K562 (cell line): ENCODE measurements around the gene LRP1-AS. TPM values are rescaled to one million over a fixed set of nuclear protein-coding genes. Genes with fewer than 3 reads are reported as not detected.
A peak's percentile ranks its signal among the peaks of the same experiment; 100 is the strongest.

ENCODE experiments used
- ATAC-seq: fragments of 200-7000 bp; cut with Tn5 transposase; 3 replicates; pipeline ENCODE4 v1.9.1; 2020; ENCODE audit warnings: moderate library complexity
- BruUV-seq: library from RNA; stranded (reverse); fragments of 400-500 nt; replicated peaks from 2 replicates; lab custom pipeline; 2021; lab: Mats Ljungman, UMichigan
- CTCF ChIA-PET: fragments of 300-600 bp; formaldehyde crosslinking; extraction: SDS; loops from one replicate; lab custom pipeline; 2021; ENCODE audit warnings: low intra/inter-chr PET ratio; lab: Yijun Ruan, JAX
- POLR2A ChIA-PET: fragments of 300-600, 350-650 bp; sonication (Branson Sonifier 250); formaldehyde crosslinking; extraction: SDS; loops from one replicate; lab custom pipeline; 2021; ENCODE audit warnings: antibody characterized with exemption, inconsistent platforms; lab: Yijun Ruan, JAX
- DNase-seq, 4 experiments: peaks; one replicate each; pipeline versions ENCODE4 v3.0.0 to v3.0.0-alpha.2; 2011 to 2018; ENCODE audit warnings: low spot score in 3 of 4, mixed read lengths in 3 of 4; ENCODE audit errors: extremely low read depth in 1 of 4
- FAIRE-seq: peaks from 2 replicates; lab custom pipeline; 2011; peaks lifted over from hg19 to GRCh38; lab: Jason Lieb, UNC
- H2AFZ ChIP-seq: 2 replicates; pipeline ENCODE4 v1.6.0; 2011; ENCODE audit warnings: low read depth, low read length, control low read depth, inconsistent platforms
- H3K27ac ChIP-seq: fragments of 200-600 bp; 3 replicates; pipeline ENCODE4 v1.8.0; 2011; ENCODE audit warnings: low read depth, mild to moderate bottlenecking, control low read depth, inconsistent platforms, low read length, moderate library complexity, mixed read lengths; ENCODE audit errors: extremely low read depth
- H3K27me3 ChIP-seq, 2 experiments: fragments of 300-600 bp in 1 of 2; 2 replicates in 1 of 2; 3 replicates in 1 of 2; pipeline versions ENCODE4 v1.6.0 to v1.8.0; 2011; ENCODE audit warnings: inconsistent platforms in 2 of 2, low read length in 2 of 2, mild to moderate bottlenecking in 1 of 2, mixed read lengths in 1 of 2, moderate library complexity in 1 of 2; ENCODE audit not compliant: control insufficient read depth in 2 of 2, insufficient read depth in 2 of 2
- H3K36me3 ChIP-seq: fragments of 300-600 bp; 3 replicates; pipeline ENCODE4 v1.8.0; 2011; ENCODE audit warnings: mild to moderate bottlenecking, low read length, inconsistent platforms; ENCODE audit not compliant: control insufficient read depth, insufficient read depth
- H3K4me1 ChIP-seq, 2 experiments: fragments of 200-600 bp in 1 of 2; replicated peaks in 1 of 2; 2 replicates in 1 of 2; 3 replicates in 1 of 2; pipeline versions ENCODE4 v1.5.1 to v1.8.0; 2011; ENCODE audit warnings: inconsistent platforms in 2 of 2, low read length in 2 of 2, mild to moderate bottlenecking in 1 of 2, mixed read lengths in 1 of 2, moderate library complexity in 1 of 2; ENCODE audit not compliant: control insufficient read depth in 2 of 2, insufficient read depth in 2 of 2
- H3K4me2 ChIP-seq: 2 replicates; pipeline ENCODE4 v1.6.1; 2011; ENCODE audit warnings: low read length, control low read depth, inconsistent platforms, mixed read lengths; ENCODE audit not compliant: insufficient read depth
- H3K4me3 ChIP-seq: fragments of 200-600 bp; sonication (generic), shearing (Covaris generic); 2 replicates; pipeline ENCODE4 v1.5.1; 2016; ENCODE audit warnings: control low read depth, inconsistent platforms
- H3K79me2 ChIP-seq: fragments of 200-600 bp; 3 replicates; pipeline ENCODE4 v1.8.0; 2011; ENCODE audit warnings: low read length, inconsistent platforms; ENCODE audit not compliant: control insufficient read depth, insufficient read depth
- H3K9ac ChIP-seq, 2 experiments: 2 replicates each; pipeline versions ENCODE4 v1.6.0 to v1.6.1; 2011; ENCODE audit warnings: low read depth in 2 of 2, low read length in 2 of 2, control low read depth in 1 of 2, inconsistent platforms in 1 of 2, mild to moderate bottlenecking in 1 of 2, mixed read lengths in 1 of 2; ENCODE audit not compliant: insufficient read depth in 1 of 2
- H3K9me1 ChIP-seq: one replicate; pipeline ENCODE4 v1.6.0; 2011; ENCODE audit warnings: inconsistent platforms, mild to moderate bottlenecking, low read length, moderate library complexity; ENCODE audit not compliant: control insufficient read depth, insufficient read depth
- H3K9me3 ChIP-seq: replicated peaks from 2 replicates; pipeline ENCODE4 v1.5.1; 2011; ENCODE audit warnings: low read depth, low read length, inconsistent platforms; ENCODE audit not compliant: control insufficient read depth, insufficient read depth
- H4K20me1 ChIP-seq: replicated peaks from 2 replicates; pipeline ENCODE4 v1.6.1; 2011; ENCODE audit warnings: low read length, inconsistent platforms, mixed read lengths; ENCODE audit not compliant: control insufficient read depth, insufficient read depth
- ATF6 ChIP-seq: sonication (generic); formaldehyde crosslinking; IDR thresholded peaks from 2 replicates; pipeline ENCODE4 v1.4.0; 2020; ENCODE audit warnings: mild to moderate bottlenecking, missing genetic modification reagents
- CXXC5 ChIP-seq: fragments of 250-450 bp; sonication (Bioruptor Pico); IDR thresholded peaks from 2 replicates; pipeline ENCODE4 v1.8.0; 2022; ENCODE audit warnings: inconsistent platforms, mild to moderate bottlenecking, moderate library complexity
- EGR1 ChIP-seq: fragments of 450-650 bp; conservative IDR thresholded peaks from 2 replicates; pipeline ENCODE4 v1.6.1; 2017; ENCODE audit warnings: mild to moderate bottlenecking
- HMG20A ChIP-seq: fragments of 450-650 bp; formaldehyde crosslinking; conservative IDR thresholded peaks from 2 replicates; pipeline ENCODE4 v1.4.0; 2020; ENCODE audit warnings: mild to moderate bottlenecking, mixed read lengths
- JUND ChIP-seq, 2 experiments: IDR thresholded peaks; 2 replicates in 1 of 2; 3 replicates in 1 of 2; pipeline ENCODE4 v1.6.1; 2011; ENCODE audit warnings: borderline replicate concordance in 2 of 2, low read depth in 2 of 2, low read length in 2 of 2, improper control_type of control experiment in 1 of 2, missing biosample characterization in 1 of 2, missing genetic modification characterization in 1 of 2, missing genetic modification reagents in 1 of 2
- LARP7 ChIP-seq: fragments of 450-650 bp; IDR thresholded peaks from 2 replicates; pipeline ENCODE4 v1.6.1; 2016
- MAFK ChIP-seq: IDR thresholded peaks from 2 replicates; pipeline ENCODE4 v1.6.1; 2011; ENCODE audit warnings: low read length, improper control_type of control experiment
- MEIS2 ChIP-seq: fragments of 450-650 bp; IDR thresholded peaks from 2 replicates; pipeline ENCODE4 v1.6.1; 2014; ENCODE audit warnings: mild to moderate bottlenecking; ENCODE audit not compliant: partially characterized antibody
- RBBP5 ChIP-seq: fragments of 200-600 bp; sonication (generic); IDR thresholded peaks from 2 replicates; pipeline ENCODE4 v1.6.1; 2012; ENCODE audit warnings: borderline replicate concordance, mild to moderate bottlenecking, low read length, control low read depth, inconsistent platforms; ENCODE audit not compliant: insufficient read depth, poor library complexity, severe bottlenecking
- SMAD2 ChIP-seq: fragments of 150-350 bp; IDR thresholded peaks from 2 replicates; pipeline ENCODE4 v1.6.1; 2014; ENCODE audit warnings: low read depth, mild to moderate bottlenecking, low read length
- ZNF431 ChIP-seq: sonication (generic); formaldehyde crosslinking; IDR thresholded peaks from 2 replicates; pipeline ENCODE4 v1.8.0; 2022; ENCODE audit warnings: mild to moderate bottlenecking, missing genetic modification reagents
- ZNF717 ChIP-seq: fragments of 250-450 bp; sonication (Bioruptor Pico); IDR thresholded peaks from 2 replicates; pipeline ENCODE4 v1.5.0; 2021
- ZNF778 ChIP-seq: fragments of 450-650 bp; formaldehyde crosslinking; IDR thresholded peaks from 2 replicates; pipeline ENCODE4 v1.4.0; 2020; ENCODE audit warnings: mild to moderate bottlenecking, moderate library complexity
- ZZZ3 ChIP-seq: fragments of 450-650 bp; IDR thresholded peaks from 2 replicates; pipeline ENCODE4 v1.6.1; 2016; ENCODE audit warnings: antibody characterized with exemption, mild to moderate bottlenecking, moderate library complexity
- WGBS: fragments of 100-300 bp; shearing (Covaris generic); methylation state at CpG from one replicate; pipeline ENCODE4 v1.1.6; 2016; ENCODE audit warnings: low coverage, mixed read lengths; ENCODE audit not compliant: insufficient coverage; ENCODE audit errors: missing lambda C conversion rate; 5-methylcytosine and 5-hydroxymethylcytosine counted together
- in situ Hi-C: fragments of 300-500 bp; cut with MboI; formaldehyde crosslinking; loops from 4 replicates; pipeline ENCODE4 v1.15.0; 2018; ENCODE audit warnings: inconsistent platforms, mixed read lengths
- intact Hi-C: fragments of 100-400 bp; cut with micrococcal nuclease; formaldehyde crosslinking; loops from 2 replicates; pipeline ENCODE4 v1.14.2; 2022
- polyA plus RNA-seq, 8 experiments: library from polyadenylated mRNA; depleted of rRNA in 4 of 8; stranded (reverse) in 5 of 8; unstranded in 3 of 8; fragments of >200 nt; fragmentation: Nextera tagmentation in 2 of 8; fragmentation: Illumina TruSeq in 1 of 8; extraction: Ambion mirVana in 2 of 8; extraction: Trizol in 1 of 8; gene quantifications; 2 replicates each; pipeline versions ENCODE4 v1.2.1 to v1.2.3, GENCODE V29; 2011 to 2014; ENCODE audit warnings: inconsistent platforms in 1 of 8, missing spikeins in 1 of 8
- total RNA-seq, 7 experiments: library from RNA; depleted of rRNA in 6 of 7; stranded (reverse); fragments of >200 nt in 6 of 7; fragmentation: Illumina TruSeq in 2 of 7; extraction: Trizol in 2 of 7; gene quantifications; 2 replicates each; pipeline versions ENCODE4 v1.2.1 to v1.2.3, GENCODE V29; 2011 to 2021; ENCODE audit warnings: low replicate concordance in 1 of 7
- TF ChIP-seq, protein P1 (sequence below): sonication (generic); formaldehyde crosslinking; IDR thresholded peaks from 2 replicates; pipeline ENCODE4 v1.8.0; 2022; ENCODE audit warnings: missing genetic modification reagents, mild to moderate bottlenecking, borderline replicate concordance
- TF ChIP-seq, protein P2 (sequence below): fragments of 200-800 bp; sonication (Bioruptor generic); IDR thresholded peaks from 2 replicates; pipeline ENCODE4 v1.6.1; 2017; ENCODE audit warnings: missing genetic modification characterization, missing compliant biosample characterization
- TF ChIP-seq, protein P3 (sequence below): fragments of 250-450 bp; sonication (Bioruptor Pico); IDR thresholded peaks from 2 replicates; pipeline ENCODE4 v1.6.1; 2021; ENCODE audit warnings: mild to moderate bottlenecking

Gene LRP1-AS
- total and polyA plus RNA-seq, 9 of the 15 experiments (the other 6 are each of a cell fraction or from before 2014, with no cell fraction given): not detected

- H3K4me1 ChIP-seq: peaks cover 29 to 56% of the 10 kb centered on the region in 2 experiments
- BruUV-seq: no TSS peak
- DNase-seq (peak in 1 of 4 experiments; percentile 4), ATAC-seq (no peak)
- 91% methylated on average over 12 of the region's 14 CpGs for WGBS
- H3K9ac ChIP-seq: no peak overlapping the region
- POLR2A ChIA-PET: interaction anchor here (2.2 kb wide), 1 partner anchor 9 kb away, joined by 7 read pairs; no protein-coding TSS in a partner anchor
- H3K4me2 ChIP-seq: no peak overlapping the region
- CTCF ChIA-PET: no interaction called here
- H3K4me3 ChIP-seq: no peak overlapping the region
- H3K9me1 ChIP-seq: no peaks in the 10 kb centered on the region
- intact Hi-C loops: no loop called here
- peaks cover 39% of the 10 kb centered on the region for H3K36me3 ChIP-seq
- no peak for TF ChIP-seq ZZZ3
- TF ChIP-seq ZNF431 (CRISPR knock-in tag): no peak
- TF ChIP-seq LARP7: no peak
- TF ChIP-seq ATF6 (CRISPR knock-in tag): no peak
- TF ChIP-seq, protein P1, sequence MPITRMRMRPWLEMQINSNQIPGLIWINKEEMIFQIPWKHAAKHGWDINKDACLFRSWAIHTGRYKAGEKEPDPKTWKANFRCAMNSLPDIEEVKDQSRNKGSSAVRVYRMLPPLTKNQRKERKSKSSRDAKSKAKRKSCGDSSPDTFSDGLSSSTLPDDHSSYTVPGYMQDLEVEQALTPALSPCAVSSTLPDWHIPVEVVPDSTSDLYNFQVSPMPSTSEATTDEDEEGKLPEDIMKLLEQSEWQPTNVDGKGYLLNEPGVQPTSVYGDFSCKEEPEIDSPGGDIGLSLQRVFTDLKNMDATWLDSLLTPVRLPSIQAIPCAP (CRISPR knock-in tag): no peak
- TF ChIP-seq ZNF778: no peak
- TF ChIP-seq MEIS2: no peak
- no peak for TF ChIP-seq RBBP5
- TF ChIP-seq, protein P2, sequence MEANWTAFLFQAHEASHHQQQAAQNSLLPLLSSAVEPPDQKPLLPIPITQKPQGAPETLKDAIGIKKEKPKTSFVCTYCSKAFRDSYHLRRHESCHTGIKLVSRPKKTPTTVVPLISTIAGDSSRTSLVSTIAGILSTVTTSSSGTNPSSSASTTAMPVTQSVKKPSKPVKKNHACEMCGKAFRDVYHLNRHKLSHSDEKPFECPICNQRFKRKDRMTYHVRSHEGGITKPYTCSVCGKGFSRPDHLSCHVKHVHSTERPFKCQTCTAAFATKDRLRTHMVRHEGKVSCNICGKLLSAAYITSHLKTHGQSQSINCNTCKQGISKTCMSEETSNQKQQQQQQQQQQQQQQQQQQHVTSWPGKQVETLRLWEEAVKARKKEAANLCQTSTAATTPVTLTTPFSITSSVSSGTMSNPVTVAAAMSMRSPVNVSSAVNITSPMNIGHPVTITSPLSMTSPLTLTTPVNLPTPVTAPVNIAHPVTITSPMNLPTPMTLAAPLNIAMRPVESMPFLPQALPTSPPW: no peak
- no peak for TF ChIP-seq HMG20A (CRISPR knock-in tag)
- no peak for TF ChIP-seq ZNF717 (CRISPR knock-in tag)
- no peak for TF ChIP-seq EGR1
- TF ChIP-seq SMAD2: no peak
- no peak for TF ChIP-seq JUND (IDR thresholded peaks at IDR 0.05; ENCODE audit: borderline replicate concordance, low read depth, low read length)
- TF ChIP-seq JUND (tag; IDR thresholded peaks at IDR 0.05; ENCODE audit: borderline replicate concordance, low read depth, low read length): no peak
- TF ChIP-seq MAFK: no peak
- TF ChIP-seq CXXC5 (CRISPR knock-in tag): no peak
- TF ChIP-seq, protein P3, sequence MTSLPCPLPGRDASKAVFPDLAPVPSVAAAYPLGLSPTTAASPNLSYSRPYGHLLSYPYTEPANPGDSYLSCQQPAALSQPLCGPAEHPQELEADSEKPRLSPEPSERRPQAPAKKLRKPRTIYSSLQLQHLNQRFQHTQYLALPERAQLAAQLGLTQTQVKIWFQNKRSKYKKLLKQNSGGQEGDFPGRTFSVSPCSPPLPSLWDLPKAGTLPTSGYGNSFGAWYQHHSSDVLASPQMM: no peak
- TF ChIP-seq, all 486 proteins: peak for 0
- no peak for FAIRE-seq
- Histone ChIP-seq H2AFZ (no peak overlapping the region), H3K27ac (no peak overlapping the region), H3K9me3 (no peaks in the 10 kb centered on the region), H3K27me3 (no peaks in the 10 kb centered on the region), H4K20me1 (no peaks in the 10 kb centered on the region), H3K79me2 (peaks cover 4% of the 10 kb centered on the region; the same call in 1 of the 3 replicates)
- in situ Hi-C loops: no loop called here
Measured at GRCh38 chr12:57105011-57105753, 42.2 kb downstream of the LRP1-AS start.
